OCI-LY7 (cell line): ENCODE measurements around the gene MIEF1. TPM values are rescaled to one million over a fixed set of nuclear protein-coding genes. Genes with fewer than 3 reads are reported as not detected.

Experiments
- BruUV-seq: library from RNA; stranded (reverse); fragments of 400-500 nt; replicated peaks from 2 replicates; lab custom pipeline; 2021; lab: Mats Ljungman, UMichigan
- CTCF ChIA-PET: fragments of 300-600 bp; sonication (Branson Sonifier 250); formaldehyde crosslinking; loops from one replicate; lab custom pipeline; 2022; ENCODE audit warnings: antibody characterized with exemption; ENCODE audit not compliant: unreplicated experiment; lab: Charles Lee
- POLR2A ChIA-PET: fragments of 300-600 bp; sonication (Branson Sonifier 250); formaldehyde crosslinking; loops from one replicate; lab custom pipeline; 2022; ENCODE audit warnings: antibody characterized with exemption; lab: Charles Lee
- DNase-seq: peaks from one replicate; pipeline ENCODE4 v3.0.0-alpha.2; 2015; ENCODE audit warnings: low spot score
- H2AFZ ChIP-seq: fragments of 200-600 bp; sonication (generic), shearing (Covaris generic); 2 replicates; pipeline ENCODE4 v1.6.1; 2014; ENCODE audit warnings: mild to moderate bottlenecking, antibody characterized with exemption, low read length, moderate library complexity
- H3K27ac ChIP-seq: fragments of 200-600 bp; sonication (generic); 2 replicates; pipeline ENCODE4 v1.5.1; 2014; ENCODE audit warnings: mixed run types, low read depth, mild to moderate bottlenecking, moderate library complexity, low read length, inconsistent platforms; ENCODE audit not compliant: poor library complexity, severe bottlenecking
- H3K36me3 ChIP-seq: fragments of 200-600 bp; sonication (generic); 2 replicates; pipeline ENCODE4 v1.6.1; 2014; ENCODE audit warnings: mild to moderate bottlenecking, antibody characterized with exemption, low read length, moderate library complexity, mixed read lengths; ENCODE audit not compliant: insufficient read depth
- H3K4me1 ChIP-seq: fragments of 200-600 bp; sonication (generic); 2 replicates; pipeline ENCODE4 v1.5.1; 2014; ENCODE audit warnings: mild to moderate bottlenecking, low read length; ENCODE audit not compliant: insufficient read depth, poor library complexity, severe bottlenecking
- H3K4me2 ChIP-seq: fragments of 200-600 bp; sonication (generic); 2 replicates; pipeline ENCODE4 v1.6.1; 2014; ENCODE audit warnings: mild to moderate bottlenecking, low read length
- H3K4me3 ChIP-seq: fragments of 200-600 bp; sonication (generic); 2 replicates; pipeline ENCODE4 v1.5.1; 2014; ENCODE audit warnings: mild to moderate bottlenecking, low read depth, low read length; ENCODE audit not compliant: poor library complexity, severe bottlenecking
- H3K79me2 ChIP-seq: fragments of 200-600 bp; sonication (generic); 2 replicates; pipeline ENCODE4 v1.6.1; 2016; ENCODE audit warnings: low read depth, mild to moderate bottlenecking, low read length, moderate library complexity, mixed read lengths; ENCODE audit not compliant: insufficient read depth
- H3K9me2 ChIP-seq: fragments of 200-600 bp; sonication (generic); 2 replicates; pipeline ENCODE4 v1.6.1; 2016; ENCODE audit warnings: mild to moderate bottlenecking, low read length, mixed read lengths; ENCODE audit not compliant: insufficient read depth
- H3K9me3 ChIP-seq: fragments of 200-600 bp; sonication (generic); 2 replicates; pipeline ENCODE4 v1.6.1; 2014; ENCODE audit warnings: mild to moderate bottlenecking, mixed run types, low read length, mixed read lengths
- H4K20me1 ChIP-seq: fragments of 200-600 bp; sonication (generic); 2 replicates; pipeline ENCODE4 v1.6.1; 2014; ENCODE audit warnings: mild to moderate bottlenecking, antibody characterized with exemption, low read length, moderate library complexity, mixed read lengths; ENCODE audit not compliant: insufficient read depth
- CTCF ChIP-seq: fragments of 200-600 bp; sonication (generic); conservative IDR thresholded peaks from 2 replicates; pipeline ENCODE4 v1.5.1; 2014; ENCODE audit warnings: mild to moderate bottlenecking, antibody characterized with exemption, low read length, moderate library complexity, mixed read lengths
- EZH2phosphoT487 ChIP-seq: fragments of 200-600 bp; sonication (generic); IDR thresholded peaks from 2 replicates; pipeline ENCODE4 v1.6.1; 2018; ENCODE audit warnings: low read depth, borderline replicate concordance, mild to moderate bottlenecking, mixed run types, antibody characterized with exemption, low read length, moderate library complexity, mixed read lengths
- intact Hi-C: fragments of 100-400 bp; cut with micrococcal nuclease; formaldehyde crosslinking; loops from one replicate; pipeline ENCODE4 v1.10.0; 2022; ENCODE audit not compliant: unreplicated experiment
- total RNA-seq, 2 experiments: library from RNA; depleted of rRNA in 1 of 2; stranded (reverse); fragments of >200 nt in 1 of 2; shearing (Covaris generic) in 1 of 2; gene quantifications; 2 replicates each; pipeline ENCODE4 v1.2.3, GENCODE V29; 2014 to 2022

Gene MIEF1
- total RNA-seq, 2 experiments from 2014 or later, result 32.5 to 55.0 TPM

- CTCF ChIA-PET, result no interaction called here
Measured at GRCh38 chr22:39543095-39543494, 41.0 kb downstream of the MIEF1 start.

GRCh38 chr22:39545386-39546365 is 43.6 kb downstream of the MIEF1 start:
- Histone ChIP-seq H2AFZ (no peak overlapping the region), H3K4me3 (no peak overlapping the region), H3K4me1 (no peaks in the 10 kb centered on the region), H3K9me2 (no peaks in the 10 kb centered on the region), H3K9me3 (no peaks in the 10 kb centered on the region), H3K36me3 (no peaks in the 10 kb centered on the region), H3K27ac (no peak overlapping the region), H3K79me2 (no peaks in the 10 kb centered on the region), H3K4me2 (no peak overlapping the region), H4K20me1 (no peaks in the 10 kb centered on the region)
- no peak for DNase-seq
- POLR2A ChIA-PET, result no interaction called here
- TF ChIP-seq EZH2phosphoT487 (no peak), CTCF (no peak)
- CTCF ChIA-PET, result no interaction called here
- intact Hi-C loops, result no loop called here
- BruUV-seq, result no TSS peak

More at GRCh38 chr22:39543095-39543494, 41.0 kb downstream of the MIEF1 start:
- no TSS peak for BruUV-seq
- peak; percentile 32 for DNase-seq
- Histone ChIP-seq H3K36me3 (no peaks in the 10 kb centered on the region), H3K9me2 (no peaks in the 10 kb centered on the region), H2AFZ (no peak overlapping the region), H3K4me1 (no peaks in the 10 kb centered on the region), H4K20me1 (no peaks in the 10 kb centered on the region), H3K79me2 (no peaks in the 10 kb centered on the region), H3K4me2 (no peak overlapping the region), H3K27ac (no peak overlapping the region), H3K9me3 (no peaks in the 10 kb centered on the region), H3K4me3 (no peak overlapping the region)
- intact Hi-C loops, result no loop called here
- POLR2A ChIA-PET, result no interaction called here
- TF ChIP-seq CTCF (peak; percentile 72), EZH2phosphoT487 (no peak)
